Breast epithelium (tissue), 4 donors: ENCODE measurements around the gene DIP2A. TPM values are rescaled to one million over a fixed set of nuclear protein-coding genes. Genes with fewer than 3 reads are reported as not detected.

Source experiments
- DNase-seq, 2 donors: peaks; one replicate each; pipeline ENCODE4 v3.0.0-alpha.2; 2019; ENCODE audit warnings: low spot score in 2 of 2
- H3K27ac ChIP-seq, 2 donors: fragments of 200-600 bp; sonication (generic) in 1 of 2; one replicate each; pipeline ENCODE4 v1.5.1; 2016 to 2019; ENCODE audit warnings: mild to moderate bottlenecking in 1 of 2
- H3K27me3 ChIP-seq, 2 donors: fragments of 200-600 bp; sonication (generic) in 1 of 2; one replicate each; pipeline versions ENCODE4 v1.5.1 to v1.6.0; 2017 to 2019; ENCODE audit warnings: control low read depth in 1 of 2, mild to moderate bottlenecking in 1 of 2
- H3K36me3 ChIP-seq: fragments of 200-600 bp; one replicate; pipeline ENCODE4 v1.5.1; 2019
- H3K4me1 ChIP-seq, 2 donors: fragments of 200-600 bp; sonication (generic); one replicate each; pipeline ENCODE4 v1.5.1; 2016 to 2019; ENCODE audit warnings: control low read depth in 1 of 2
- H3K4me3 ChIP-seq, 3 donors: fragments of 200-600 bp; sonication (generic); 1 replicate in 2 of 3; 2 replicates in 1 of 3; pipeline ENCODE4 v1.5.1; 2016 to 2019; ENCODE audit warnings: mild to moderate bottlenecking in 3 of 3, moderate library complexity in 2 of 3
- H3K9me3 ChIP-seq, 2 donors: fragments of 200-600 bp; sonication (generic) in 1 of 2; one replicate each; pipeline ENCODE4 v1.5.1; 2016 to 2019; ENCODE audit warnings: control low read depth in 1 of 2
- CTCF ChIP-seq, 3 donors: fragments of 450-650 bp; IDR thresholded peaks; one replicate each; pipeline ENCODE4 v1.5.1; 2016 to 2017; ENCODE audit warnings: antibody characterized with exemption in 3 of 3, mild to moderate bottlenecking in 3 of 3, moderate library complexity in 3 of 3
- POLR2A ChIP-seq: fragments of 450-650 bp; IDR thresholded peaks from one replicate; pipeline ENCODE4 v1.6.1; 2016; ENCODE audit warnings: antibody characterized with exemption, mild to moderate bottlenecking, moderate library complexity
- POLR2AphosphoS5 ChIP-seq, 3 donors: sonication (generic); formaldehyde crosslinking; IDR thresholded peaks; one replicate each; pipeline ENCODE4 v1.6.1; 2017; ENCODE audit warnings: antibody characterized with exemption in 3 of 3
- intact Hi-C: fragments of 100-400 bp; cut with DNase I; formaldehyde crosslinking; loops from one replicate; pipeline ENCODE4 v1.15.1; 2023; ENCODE audit warnings: low total_unique reads
- total RNA-seq, 3 donors: library from RNA; depleted of rRNA; stranded (reverse); fragments of >200 nt; gene quantifications; one replicate each; pipeline ENCODE4 v1.1.0, GENCODE V29; 2016

The DIP2A gene
- total RNA-seq, 3 donors from 2014 or later = 32.6 to 43.9 (median 42.0) TPM

- H3K27me3 ChIP-seq = no peaks in the 10 kb centered on the region
- TF ChIP-seq CTCF (IDR thresholded peaks at IDR 0.05) = no peak
- no peak for TF ChIP-seq POLR2A
- no peak for TF ChIP-seq POLR2AphosphoS5 (IDR thresholded peaks at IDR 0.05)
- no peaks in the 10 kb centered on the region for H3K9me3 ChIP-seq
- intact Hi-C loops = no loop called here
- peaks cover 4% of the 10 kb centered on the region for H3K36me3 ChIP-seq
- no peaks in the 10 kb centered on the region for H3K4me1 ChIP-seq
- no peak overlapping the region for H3K4me3 ChIP-seq
- H3K27ac ChIP-seq = no peak overlapping the region
- DNase-seq = peak in 1 of 2 donors; percentile 5
Measured at GRCh38 chr21:46537026-46537425, 78.3 kb downstream of the DIP2A start.

GRCh38 chr21:46538262-46538661 is 79.6 kb downstream of the DIP2A start:
- Histone ChIP-seq H3K27me3 (no peaks in the 10 kb centered on the region), H3K9me3 (no peaks in the 10 kb centered on the region), H3K27ac (no peak overlapping the region)

GRCh38 chr21:46538851-46539666 is 80.4 kb downstream of the DIP2A start:
- intact Hi-C loops = no loop called here
- Histone ChIP-seq H3K9me3 (no peaks in the 10 kb centered on the region), H3K4me3 (no peak overlapping the region), H3K4me1 (no peaks in the 10 kb centered on the region), H3K27ac (no peak overlapping the region), H3K36me3 (peaks cover 4% of the 10 kb centered on the region), H3K27me3 (no peaks in the 10 kb centered on the region)
- DNase-seq = no peak
- TF ChIP-seq CTCF (IDR thresholded peaks at IDR 0.05) = no peak
- TF ChIP-seq POLR2A = no peak
- TF ChIP-seq POLR2AphosphoS5 (IDR thresholded peaks at IDR 0.05) = no peak

More at GRCh38 chr21:46538262-46538661, 79.6 kb downstream of the DIP2A start:
- Histone ChIP-seq H3K4me3 (no peak overlapping the region), H3K36me3 (peaks cover 4% of the 10 kb centered on the region), H3K4me1 (no peaks in the 10 kb centered on the region)
- DNase-seq = peak in 1 of 2 donors; percentile 11
- intact Hi-C loops = no loop called here
- no peak for TF ChIP-seq CTCF (IDR thresholded peaks at IDR 0.05)
- no peak for TF ChIP-seq POLR2AphosphoS5 (IDR thresholded peaks at IDR 0.05)
- TF ChIP-seq POLR2A = no peak

- Histone ChIP-seq H3K4me3 (no peak overlapping the region), H3K27me3 (no peaks in the 10 kb centered on the region), H3K4me1 (no peaks in the 10 kb centered on the region), H3K36me3 (peaks cover 4% of the 10 kb centered on the region), H3K9me3 (no peaks in the 10 kb centered on the region), H3K27ac (no peak overlapping the region)
- intact Hi-C loops = no loop called here
- no peak for TF ChIP-seq POLR2AphosphoS5 (IDR thresholded peaks at IDR 0.05)
- TF ChIP-seq CTCF (IDR thresholded peaks at IDR 0.05) = no peak
- no peak for TF ChIP-seq POLR2A
- peak in 1 of 2 donors; percentile 18 for DNase-seq
Measured at GRCh38 chr21:46540087-46540710, 81.5 kb downstream of the DIP2A start.

GRCh38 chr21:46542588-46543124 is 84.0 kb downstream of the DIP2A start:
- H3K36me3 ChIP-seq = peaks cover 4% of the 10 kb centered on the region
- intact Hi-C loops = no loop called here
- DNase-seq = peak in 1 of 2 donors; percentile 4

More at GRCh38 chr21:46542588-46543124, 84.0 kb downstream of the DIP2A start:
- no peaks in the 10 kb centered on the region for H3K4me1 ChIP-seq
- H3K9me3 ChIP-seq = no peaks in the 10 kb centered on the region
- no peak overlapping the region for H3K4me3 ChIP-seq
- no peak for TF ChIP-seq POLR2A
- no peak for TF ChIP-seq POLR2AphosphoS5 (IDR thresholded peaks at IDR 0.05)
- TF ChIP-seq CTCF (IDR thresholded peaks at IDR 0.05) = no peak
- no peaks in the 10 kb centered on the region for H3K27me3 ChIP-seq
- no peak overlapping the region for H3K27ac ChIP-seq
